GM18907 (cell line): ENCODE data around the gene MACROD2.

Source experiments
- ATAC-seq: cut with Tn5 transposase; IDR thresholded peaks from one replicate; pipeline ENCODE4 v1.9.1; 2021; ENCODE audit warnings: mild to moderate bottlenecking, moderate library complexity; ENCODE audit not compliant: unreplicated experiment

Gene MACROD2

DNA sequence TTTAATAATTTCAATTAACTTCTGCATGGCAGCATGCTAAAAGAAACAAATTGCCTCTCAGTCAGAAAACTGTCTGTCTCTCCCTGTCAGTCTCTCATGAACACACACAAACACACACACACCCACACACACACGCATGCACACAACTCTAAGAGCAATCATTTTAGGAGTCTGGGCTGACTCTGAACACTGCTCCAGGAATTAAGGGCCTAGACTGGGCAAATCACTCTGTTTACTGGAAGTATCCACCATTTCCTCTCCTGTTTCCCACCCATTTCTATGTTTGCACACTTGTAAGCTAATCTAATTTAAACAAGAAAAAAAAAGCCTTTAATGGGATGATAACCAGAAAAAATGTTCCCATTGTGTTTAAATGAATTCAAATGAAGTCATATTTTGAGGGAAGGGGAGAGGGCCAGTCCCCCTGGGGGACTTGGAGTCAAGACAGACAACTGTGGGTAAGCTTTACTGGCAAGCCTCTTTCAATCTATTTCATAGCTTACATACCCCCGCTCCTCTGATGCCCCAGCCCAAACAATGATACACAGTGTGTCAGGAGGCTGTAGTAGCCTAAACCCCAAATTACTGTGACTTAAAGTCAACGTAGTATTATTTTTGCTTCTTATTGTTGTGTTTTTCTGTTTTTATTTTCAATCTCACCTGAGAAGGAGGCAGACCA is 789.9 kb downstream of the MACROD2 start:
- ATAC-seq: no peak

GRCh38 chr20:14790190-14790589 is 794.9 kb downstream of the MACROD2 start:
- ATAC-seq: no peak

GRCh38 chr20:14790771-14791620 is 795.7 kb downstream of the MACROD2 start:
- ATAC-seq: no peak

DNA sequence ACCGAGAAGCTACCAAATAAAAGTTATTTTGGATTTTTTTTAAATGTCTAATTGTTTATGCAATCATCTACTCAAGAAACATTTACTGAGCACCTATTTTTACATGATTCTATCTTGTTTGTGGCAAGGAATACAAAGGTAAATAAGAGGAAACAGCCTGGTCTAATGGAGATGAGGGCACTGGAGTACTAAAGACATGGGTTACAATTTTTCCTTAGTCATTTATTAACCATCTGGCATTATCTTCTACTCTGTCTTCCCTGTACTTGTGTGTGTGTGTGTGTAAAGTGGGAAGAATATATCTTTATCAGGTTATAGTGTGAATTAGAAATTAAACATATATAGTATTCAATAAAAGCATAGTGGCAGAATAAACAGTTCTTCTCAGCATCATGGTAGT is 797.6 kb downstream of the MACROD2 start:
- no peak for ATAC-seq

DNA sequence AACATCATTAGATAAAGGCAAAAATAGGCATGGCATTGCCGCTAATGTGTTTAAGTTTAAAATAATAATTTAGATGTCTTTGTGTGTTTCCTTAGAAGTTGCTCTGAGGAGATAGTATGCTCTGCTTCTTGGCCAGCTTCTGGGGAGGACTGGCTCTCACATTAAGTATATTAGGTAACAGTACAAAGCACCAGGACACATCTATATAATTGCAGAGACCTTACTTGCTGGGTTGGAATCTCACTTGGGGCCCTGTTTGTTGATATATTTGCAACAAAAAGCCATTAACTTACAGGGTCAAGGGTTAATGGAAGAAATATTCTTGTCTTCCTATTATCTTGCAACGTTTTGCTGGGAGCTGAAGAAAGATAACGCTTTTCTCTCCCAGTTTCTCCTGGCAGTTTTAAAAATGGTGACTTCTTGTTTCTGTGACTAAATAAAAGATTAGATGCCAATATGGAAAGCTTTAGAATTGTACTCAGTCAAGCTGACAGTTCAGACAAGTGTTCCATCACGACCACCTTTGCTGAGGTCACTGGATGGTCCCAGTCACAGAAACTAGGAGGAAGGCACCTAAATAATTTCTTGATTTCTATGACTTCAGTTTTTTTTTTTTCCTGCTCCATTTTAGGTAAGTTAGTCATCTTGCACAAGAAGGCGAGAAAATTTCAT is 804.4 kb downstream of the MACROD2 start:
- no peak for ATAC-seq

DNA sequence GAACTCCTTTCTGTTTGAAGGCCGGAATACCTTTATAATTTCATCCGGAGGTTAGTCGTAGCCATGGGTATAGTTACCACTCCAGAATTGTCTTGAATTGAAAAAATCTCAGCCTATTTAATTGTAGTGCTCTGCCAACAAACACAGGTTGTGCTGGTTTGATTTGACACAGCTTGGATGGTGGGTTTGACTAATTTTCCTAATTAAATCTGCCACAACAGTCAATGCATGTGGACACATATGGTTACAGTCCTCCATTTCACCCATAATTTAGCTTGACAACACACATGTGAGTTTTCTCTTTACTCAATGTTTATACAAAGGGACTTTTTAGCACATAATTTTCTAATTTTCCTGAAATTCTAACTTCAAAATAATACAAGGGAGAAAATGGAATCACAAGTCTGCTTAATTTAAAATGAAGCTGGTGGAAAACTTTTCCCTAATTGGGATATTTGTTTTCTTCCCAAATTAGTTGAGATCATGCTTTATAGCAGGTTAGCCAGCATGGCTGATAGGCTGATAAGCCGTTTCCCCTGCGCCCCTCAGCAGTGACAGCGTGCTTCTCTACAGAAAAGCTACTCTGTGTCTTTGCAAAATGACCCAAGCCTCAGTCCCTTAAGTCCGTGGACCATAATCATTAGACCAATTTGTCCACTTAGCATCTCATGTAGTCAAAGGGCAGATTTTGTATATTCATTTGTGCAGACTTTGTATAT is 805.5 kb downstream of the MACROD2 start:
- no peak for ATAC-seq

DNA sequence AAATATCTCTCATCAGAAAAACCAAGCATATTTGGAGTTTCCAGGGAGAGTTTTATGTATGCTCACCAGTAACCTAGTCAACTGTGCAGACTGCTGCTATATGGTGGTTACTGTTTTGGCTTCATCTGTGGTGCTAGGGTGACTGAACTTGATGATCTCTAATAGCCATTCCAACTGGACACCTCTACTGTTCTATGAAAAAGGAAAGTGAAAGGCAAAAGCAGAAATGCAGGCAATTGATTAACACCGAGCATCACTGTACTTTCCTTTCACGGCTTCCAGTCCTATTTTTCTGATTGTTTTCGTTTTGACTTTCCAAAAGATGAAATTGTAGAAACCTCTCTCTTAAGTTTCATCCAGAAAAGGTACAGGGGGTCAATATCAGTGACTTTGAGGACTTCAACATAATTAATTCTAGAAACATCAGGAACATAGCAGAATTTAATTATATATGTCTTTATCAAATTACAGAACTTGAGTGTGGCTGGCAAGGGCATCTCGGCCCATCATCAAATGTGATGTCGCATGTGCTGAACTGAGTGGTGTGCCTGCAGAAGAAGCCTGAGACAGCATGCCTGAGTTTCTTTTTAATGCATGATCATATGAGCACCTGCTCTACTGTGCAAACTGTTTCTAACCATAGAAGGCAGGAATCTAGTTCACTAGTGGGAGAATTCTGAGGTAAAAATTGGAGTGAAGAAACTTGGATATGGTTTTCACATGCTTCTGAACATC is 806.4 kb downstream of the MACROD2 start:
- peak; percentile 57 for ATAC-seq

DNA sequence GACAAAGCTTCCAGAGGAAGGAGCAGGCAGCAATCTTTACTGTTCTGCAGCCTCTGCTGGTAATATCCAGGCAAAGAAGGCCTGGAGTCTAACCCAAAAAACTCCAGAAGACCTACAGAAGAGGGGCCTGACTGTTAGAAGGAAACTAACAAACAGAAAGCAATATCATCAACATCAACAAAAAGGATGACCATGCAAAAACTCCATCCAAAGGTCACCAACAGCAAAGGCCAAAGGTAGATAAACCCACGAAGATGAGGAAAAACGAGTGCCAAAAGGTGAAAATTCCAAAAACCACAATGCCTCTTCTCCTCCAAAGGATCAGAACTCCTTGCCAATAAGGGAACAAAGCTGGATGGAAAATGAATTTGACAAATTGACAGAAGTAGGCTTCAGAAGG is 811.9 kb downstream of the MACROD2 start:
- no peak for ATAC-seq

- no peak for ATAC-seq
Observed at GRCh38 chr20:14815340-14815739, 820.0 kb downstream of the MACROD2 start.

- ATAC-seq: no peak
Observed at GRCh38 chr20:14816471-14816870, 821.2 kb downstream of the MACROD2 start.

GRCh38 chr20:14817101-14817500 is 821.8 kb downstream of the MACROD2 start:
- ATAC-seq: no peak

DNA sequence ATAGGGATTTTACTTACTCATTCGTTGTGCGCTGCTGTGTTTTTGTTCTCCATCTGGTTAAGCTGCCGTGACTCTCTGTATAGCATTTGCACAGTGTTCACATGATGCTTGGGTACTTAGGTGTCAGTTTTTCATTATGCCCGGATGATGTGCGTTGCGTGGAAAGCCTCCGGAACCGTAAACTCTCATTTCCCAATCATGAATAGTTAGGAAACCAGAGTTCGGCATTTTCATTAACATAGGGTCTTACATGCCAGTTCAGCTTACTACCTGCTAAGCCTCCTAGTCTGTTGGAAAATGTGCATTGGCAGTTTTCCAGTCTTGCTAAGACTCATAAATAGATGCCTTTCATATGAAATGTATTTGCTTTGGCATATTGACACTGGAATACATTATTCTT is 825.5 kb downstream of the MACROD2 start:
- ATAC-seq: no peak

DNA sequence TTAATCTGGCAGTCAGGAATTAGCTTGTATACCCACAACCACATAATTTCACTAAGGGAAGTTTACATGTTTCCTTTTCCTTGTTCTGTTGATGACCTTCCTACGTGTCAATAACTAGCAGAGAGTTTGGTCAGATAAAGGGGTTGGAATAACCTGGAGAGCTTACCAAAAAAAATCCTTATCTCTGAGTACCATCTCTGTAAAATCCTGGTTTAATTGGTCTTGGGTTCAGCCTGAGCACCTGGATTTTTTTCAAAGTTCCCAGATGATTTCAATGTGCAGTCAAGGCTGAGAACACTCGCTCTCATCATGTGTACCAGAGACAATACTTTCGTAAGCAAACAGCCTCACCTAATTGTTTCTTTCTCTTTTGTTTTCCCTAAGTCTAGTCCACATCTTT is 825.9 kb downstream of the MACROD2 start:
- no peak for ATAC-seq

- no peak for ATAC-seq
Observed at GRCh38 chr20:14824996-14825395, 829.7 kb downstream of the MACROD2 start.

DNA sequence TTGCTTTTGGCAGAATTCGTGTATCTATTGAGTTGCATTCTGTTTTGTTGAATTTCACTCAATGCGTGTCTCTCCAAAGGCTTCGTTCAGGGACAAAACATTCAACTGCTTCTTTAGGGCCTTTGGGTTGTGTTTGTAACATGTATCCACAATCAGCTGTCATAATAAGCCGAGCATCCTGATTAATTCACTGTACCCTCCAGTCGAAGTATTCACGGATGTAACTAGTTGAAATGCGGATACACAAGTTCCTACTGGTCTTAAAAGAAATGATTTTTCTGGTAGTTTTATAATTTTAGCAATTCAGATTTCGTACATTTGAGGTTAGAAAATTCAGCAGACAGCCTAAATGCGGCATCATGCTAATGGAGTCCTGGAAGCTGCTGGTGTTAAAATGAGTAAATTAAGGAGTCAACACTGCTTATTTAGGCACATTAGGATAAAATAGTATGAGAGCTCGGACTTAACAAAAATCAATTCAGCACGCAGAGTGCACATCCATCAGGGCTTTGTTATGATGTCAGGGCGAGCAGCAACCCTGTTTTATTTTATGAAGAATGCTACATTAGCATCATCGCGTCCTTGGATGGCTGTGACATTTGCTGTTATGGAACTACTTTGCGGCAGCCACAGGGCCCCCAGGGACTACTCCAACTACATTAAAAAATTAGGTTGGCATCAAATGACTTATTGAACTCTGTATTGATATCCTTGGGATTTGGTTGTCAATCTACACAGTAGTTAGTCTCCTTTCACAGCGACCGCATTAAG is 831.4 kb downstream of the MACROD2 start:
- ATAC-seq: no peak

DNA sequence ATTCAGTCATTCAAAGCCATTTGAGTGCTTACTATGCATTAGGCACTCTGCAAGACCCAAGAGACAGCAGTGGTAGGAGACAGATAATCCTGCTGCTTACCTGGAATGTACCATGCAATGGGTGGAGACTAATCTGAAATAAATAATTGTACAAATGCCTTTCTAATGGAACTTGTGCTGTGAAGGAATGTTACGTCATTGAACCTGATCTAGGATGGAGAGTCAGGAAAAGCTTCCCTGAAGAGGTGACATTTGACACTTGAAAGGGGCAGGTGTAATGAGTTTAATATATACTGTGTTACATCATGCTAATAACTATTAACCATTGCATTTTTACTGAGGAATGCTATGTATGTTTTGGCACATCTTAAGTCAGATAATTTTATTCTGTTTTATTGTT is 833.1 kb downstream of the MACROD2 start:
- no peak for ATAC-seq

GRCh38 chr20:14829906-14830305 is 834.6 kb downstream of the MACROD2 start:
- ATAC-seq: peak; percentile 63

DNA sequence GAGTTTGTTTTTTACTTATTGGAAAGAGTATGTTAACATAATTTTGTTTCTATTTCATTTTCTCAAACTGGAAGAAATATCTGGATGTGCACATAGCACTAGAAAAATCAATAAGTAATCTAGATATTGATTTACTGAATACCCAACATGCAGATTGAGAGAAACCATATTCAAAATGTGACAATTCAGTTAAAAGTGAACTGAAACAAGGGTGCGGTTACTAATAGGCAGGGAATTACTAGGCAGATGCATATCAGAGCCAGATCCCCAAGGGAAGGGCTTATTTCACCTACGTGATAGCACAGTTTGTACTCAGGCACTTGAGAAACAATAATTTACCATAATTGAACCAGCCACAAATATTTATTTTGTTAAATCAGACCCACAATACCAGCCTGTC is 835.1 kb downstream of the MACROD2 start:
- peak; percentile 77 for ATAC-seq

GRCh38 chr20:14830899-14831298 is 835.6 kb downstream of the MACROD2 start:
- peak; percentile 28 for ATAC-seq

GRCh38 chr20:14832630-14833029 is 837.3 kb downstream of the MACROD2 start:
- peak; percentile 75 for ATAC-seq
